NB4 (cell line): ENCODE results near the gene CAPZA2.

Experiments used
- DNase-seq: peaks from one replicate; pipeline ENCODE4 v3.0.0; 2010; ENCODE audit warnings: low read depth
- H3K4me3 ChIP-seq: one replicate; pipeline ENCODE4 v1.5.1; 2011; ENCODE audit warnings: mild to moderate bottlenecking, low read depth, low read length, moderate library complexity
- MYC ChIP-seq: IDR thresholded peaks from 2 replicates; pipeline ENCODE4 v1.6.1; 2011; ENCODE audit warnings: low read depth, low read length
- POLR2A ChIP-seq: IDR thresholded peaks from 2 replicates; pipeline ENCODE4 v1.6.1; 2011; ENCODE audit warnings: mild to moderate bottlenecking; ENCODE audit not compliant: insufficient read length; ENCODE audit errors: extremely low read depth
- TF ChIP-seq, protein P1 (sequence below): IDR thresholded peaks from 2 replicates; pipeline ENCODE4 v1.6.1; 2011; ENCODE audit warnings: low read depth, low read length
- TF ChIP-seq, protein P2 (sequence below): IDR thresholded peaks from one replicate; pipeline ENCODE4 v1.5.1; 2012; ENCODE audit warnings: low read depth, low read length

Gene CAPZA2

DNA sequence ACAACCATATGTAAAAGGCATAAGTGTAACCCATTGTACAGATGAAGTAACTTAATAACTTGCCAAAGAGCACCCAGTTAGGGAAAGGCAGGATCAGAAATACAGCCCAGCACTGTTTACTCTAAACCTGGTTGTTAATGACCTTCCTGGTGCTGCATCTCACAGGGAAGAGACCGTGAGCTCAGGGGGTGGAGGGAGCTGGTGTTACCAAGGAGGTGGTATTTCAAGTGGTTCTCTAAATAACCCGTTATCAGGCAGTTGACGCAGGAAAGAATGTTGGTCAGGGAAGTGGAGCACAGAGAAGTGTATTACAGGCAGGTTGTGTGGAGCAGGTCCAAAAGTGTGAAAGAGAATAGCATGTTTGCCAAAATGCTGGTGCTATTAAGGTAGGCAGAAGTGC lies 86.5 kb downstream of the CAPZA2 start:
- TF ChIP-seq, protein P1, sequence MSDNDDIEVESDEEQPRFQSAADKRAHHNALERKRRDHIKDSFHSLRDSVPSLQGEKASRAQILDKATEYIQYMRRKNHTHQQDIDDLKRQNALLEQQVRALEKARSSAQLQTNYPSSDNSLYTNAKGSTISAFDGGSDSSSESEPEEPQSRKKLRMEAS, result no peak
- TF ChIP-seq MYC, result no peak
- no peak for TF ChIP-seq POLR2A
- TF ChIP-seq, protein P2, sequence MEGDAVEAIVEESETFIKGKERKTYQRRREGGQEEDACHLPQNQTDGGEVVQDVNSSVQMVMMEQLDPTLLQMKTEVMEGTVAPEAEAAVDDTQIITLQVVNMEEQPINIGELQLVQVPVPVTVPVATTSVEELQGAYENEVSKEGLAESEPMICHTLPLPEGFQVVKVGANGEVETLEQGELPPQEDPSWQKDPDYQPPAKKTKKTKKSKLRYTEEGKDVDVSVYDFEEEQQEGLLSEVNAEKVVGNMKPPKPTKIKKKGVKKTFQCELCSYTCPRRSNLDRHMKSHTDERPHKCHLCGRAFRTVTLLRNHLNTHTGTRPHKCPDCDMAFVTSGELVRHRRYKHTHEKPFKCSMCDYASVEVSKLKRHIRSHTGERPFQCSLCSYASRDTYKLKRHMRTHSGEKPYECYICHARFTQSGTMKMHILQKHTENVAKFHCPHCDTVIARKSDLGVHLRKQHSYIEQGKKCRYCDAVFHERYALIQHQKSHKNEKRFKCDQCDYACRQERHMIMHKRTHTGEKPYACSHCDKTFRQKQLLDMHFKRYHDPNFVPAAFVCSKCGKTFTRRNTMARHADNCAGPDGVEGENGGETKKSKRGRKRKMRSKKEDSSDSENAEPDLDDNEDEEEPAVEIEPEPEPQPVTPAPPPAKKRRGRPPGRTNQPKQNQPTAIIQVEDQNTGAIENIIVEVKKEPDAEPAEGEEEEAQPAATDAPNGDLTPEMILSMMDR, result no peak
- H3K4me3 ChIP-seq, result no peak overlapping the region
- DNase-seq, result no peak

DNA sequence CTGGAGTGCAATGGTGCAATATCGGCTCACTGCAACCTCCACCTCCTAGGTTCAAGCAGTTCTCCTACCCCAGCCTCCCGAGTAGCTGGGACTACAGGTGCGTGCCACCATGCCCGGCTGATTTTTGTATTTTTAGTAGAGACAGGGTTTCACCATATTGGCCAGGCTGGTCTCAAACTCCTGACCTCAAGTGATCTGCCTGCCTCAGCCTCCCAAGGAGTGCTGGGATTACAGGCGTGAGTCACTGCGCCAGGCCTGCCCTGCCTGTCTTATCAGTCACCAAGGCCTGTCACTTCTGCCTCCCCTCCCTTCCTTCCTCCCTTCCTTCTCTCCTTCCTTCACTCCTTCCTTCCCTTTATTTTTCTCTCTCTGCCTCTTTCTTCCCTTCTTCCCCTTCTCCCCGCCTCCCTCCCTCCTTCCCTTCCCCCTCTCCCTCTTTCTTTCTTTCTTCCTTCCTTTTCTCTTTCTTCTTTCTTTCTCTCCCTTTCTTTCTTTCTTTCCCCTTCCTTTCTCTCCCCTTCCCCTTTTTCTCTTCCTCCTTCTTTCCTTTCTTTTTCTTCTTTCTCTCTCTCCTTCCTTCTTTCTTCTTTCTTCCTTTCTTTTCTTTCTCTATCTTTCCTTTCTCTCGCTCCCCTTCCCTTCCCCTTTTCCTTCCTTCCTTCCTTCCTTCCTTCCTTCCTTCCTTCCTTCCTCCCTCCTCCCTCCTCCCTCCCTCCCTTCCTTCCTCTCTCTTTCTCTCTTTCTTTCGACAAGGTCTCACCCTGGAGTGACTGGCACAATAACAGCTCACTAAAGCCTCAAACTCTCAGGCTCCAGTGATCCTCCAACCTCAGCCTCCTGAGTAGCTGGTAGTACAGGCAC lies 87.8 kb downstream of the CAPZA2 start:
- no peak overlapping the region for H3K4me3 ChIP-seq
- TF ChIP-seq, protein P1, result no peak
- TF ChIP-seq POLR2A, result no peak
- TF ChIP-seq, protein P2, result no peak
- no peak for TF ChIP-seq MYC
- peak; percentile 43 for DNase-seq

DNA sequence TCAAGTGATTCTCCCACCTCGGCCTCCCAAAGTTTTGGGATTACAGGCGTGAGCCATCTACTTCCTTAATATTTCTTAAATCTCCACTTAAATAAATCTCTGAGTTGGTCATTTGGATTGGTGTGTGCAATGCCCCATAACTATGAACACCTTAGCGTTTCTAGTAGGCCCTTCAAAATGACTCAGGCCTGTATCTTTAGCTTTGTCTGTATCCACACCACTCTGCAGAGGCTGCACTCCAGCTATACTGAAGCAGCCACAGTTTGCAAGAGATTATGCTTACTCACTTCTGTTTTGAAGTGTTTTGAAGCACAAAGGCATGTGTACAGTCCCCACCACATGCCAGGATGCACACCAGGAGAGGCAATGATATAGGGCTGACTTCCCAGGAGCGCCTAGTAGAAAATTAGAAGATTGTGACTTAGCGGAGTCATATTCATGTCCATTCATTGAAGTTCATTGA lies 88.5 kb downstream of the CAPZA2 start:
- DNase-seq, result no peak
- no peak overlapping the region for H3K4me3 ChIP-seq
- TF ChIP-seq POLR2A, result no peak
- TF ChIP-seq, protein P2, result no peak
- TF ChIP-seq, protein P1, result no peak
- TF ChIP-seq MYC, result no peak

DNA sequence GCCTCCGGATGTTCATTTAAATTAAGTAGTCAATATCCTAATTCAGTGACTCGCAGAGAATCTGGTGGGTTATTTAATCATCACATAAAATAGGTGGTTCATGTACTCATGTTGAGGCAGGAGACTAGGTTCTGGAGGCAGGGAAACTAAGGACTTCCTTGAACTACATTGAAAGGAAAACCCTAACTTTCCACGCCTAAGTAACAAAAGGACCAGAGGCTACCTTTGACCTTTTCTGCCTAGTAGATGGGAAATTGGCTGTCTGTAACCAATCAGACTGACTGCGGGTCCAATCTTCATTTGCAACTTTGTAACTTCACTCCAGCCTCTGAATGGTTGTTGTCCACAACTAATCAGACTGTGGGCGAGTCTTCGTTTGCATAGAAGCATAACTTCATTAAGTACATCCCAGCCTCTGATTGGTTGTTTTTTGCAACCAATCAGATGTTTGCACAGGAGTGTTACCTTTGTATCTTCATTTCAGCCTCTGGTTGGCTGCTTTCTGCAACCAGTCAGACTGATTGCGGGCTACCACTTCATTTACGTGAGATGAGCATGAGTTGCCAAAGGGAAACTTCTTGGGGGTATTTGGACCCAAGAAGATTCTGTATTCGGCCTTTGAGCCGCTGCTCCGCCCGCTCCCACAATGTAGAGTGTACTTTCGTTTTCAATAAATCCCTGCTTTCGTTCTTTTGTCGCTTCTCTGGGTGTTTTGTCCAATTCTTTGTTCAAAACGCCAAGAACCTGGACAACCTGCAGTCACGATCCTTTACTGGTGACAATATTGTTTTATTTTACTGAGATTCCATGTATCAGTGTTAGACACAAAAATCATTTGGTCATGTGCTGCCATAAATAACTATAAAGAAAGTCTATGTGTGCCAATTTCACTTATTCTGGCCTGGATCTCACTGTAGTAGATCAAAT lies 89.2 kb downstream of the CAPZA2 start:
- no peak for DNase-seq
- TF ChIP-seq POLR2A, result no peak
- H3K4me3 ChIP-seq, result no peak overlapping the region

DNA sequence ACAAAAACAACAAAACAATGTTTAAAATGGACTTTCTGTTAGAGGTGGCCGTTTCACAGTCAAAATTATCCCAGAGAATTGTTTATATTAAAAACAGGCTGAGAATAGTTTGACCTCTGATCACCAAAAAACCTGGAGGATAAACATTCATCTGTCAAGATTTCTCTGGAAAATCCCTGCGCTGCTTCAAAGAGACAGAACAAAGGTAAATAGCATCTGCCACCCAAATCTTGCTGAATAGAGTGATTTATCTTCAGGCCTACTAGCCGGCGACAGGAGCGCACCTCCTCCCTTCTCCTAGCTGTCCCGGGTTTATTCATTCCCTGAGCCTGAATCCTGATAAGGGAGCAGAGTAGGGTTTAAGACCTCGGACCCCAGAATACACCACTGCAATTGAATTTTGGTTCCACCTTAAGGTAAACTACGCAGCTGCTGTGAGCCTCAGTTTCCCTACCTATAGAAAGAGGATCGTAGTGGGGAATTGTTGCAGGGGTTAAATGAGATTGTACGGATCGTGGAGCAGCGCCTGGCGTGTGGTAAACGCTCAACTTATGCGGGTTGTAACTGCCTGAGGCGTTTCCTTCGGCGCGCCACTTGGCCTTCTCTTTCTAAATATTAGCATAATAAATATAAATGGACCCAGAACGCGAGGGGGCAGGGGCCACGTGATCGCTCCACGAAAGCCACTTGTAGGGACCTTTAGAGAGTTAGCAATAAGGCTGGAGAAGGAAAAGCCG lies 90.4 kb downstream of the CAPZA2 start:
- TF ChIP-seq, protein P1, result peak; percentile 75
- no peak for TF ChIP-seq POLR2A
- TF ChIP-seq, protein P2, result no peak
- H3K4me3 ChIP-seq, result peak overlapping the region; percentile 91
- DNase-seq, result peak; percentile 74
